ENCODE measurements around the gene FXYD5. TPM values are rescaled to one million over a fixed set of nuclear protein-coding genes. Genes with fewer than 3 reads are reported as not detected.
"Not testable (repeated sequence)": the region's sequence is repeated elsewhere in the genome, so short reads cannot be mapped to it uniquely, and the experiment has no call there.

FXYD5 gene
- total RNA-seq, 4 donors from 2014 or later = 10.9 to 86.2 (median 34.2) TPM

GRCh38 chr19:35184267-35184666 is 29.7 kb downstream of the FXYD5 start:
- no peaks in the 10 kb centered on the region for H3K4me1 ChIP-seq
- H3K9me3 ChIP-seq = no peaks in the 10 kb centered on the region
- TF ChIP-seq CTCF (IDR thresholded peaks at IDR 0.05) (no peak), POLR2A (IDR thresholded peaks at IDR 0.05) (no peak)
- H3K4me3 ChIP-seq = no peak overlapping the region
- DNase-seq = no peak
- H3K36me3 ChIP-seq = no peaks in the 10 kb centered on the region
- no peak overlapping the region for H3K27ac ChIP-seq
- intact Hi-C loops (cut with DNase I; ENCODE audit: low total_unique reads) = no loop called here
- H3K27me3 ChIP-seq = no peaks in the 10 kb centered on the region

- Histone ChIP-seq H3K27me3 (no peaks in the 10 kb centered on the region), H3K9me3 (no peaks in the 10 kb centered on the region), H3K27ac (no peak overlapping the region), H3K4me1 (no peaks in the 10 kb centered on the region), H3K4me3 (no peak overlapping the region), H3K36me3 (no peaks in the 10 kb centered on the region)
- TF ChIP-seq CTCF (IDR thresholded peaks at IDR 0.05) = no peak
- TF ChIP-seq POLR2A (IDR thresholded peaks at IDR 0.05) = no peak
- intact Hi-C loops (cut with DNase I; ENCODE audit: low total_unique reads) = no loop called here
- no peak for DNase-seq
Observed at GRCh38 chr19:35184884-35185283, 30.3 kb downstream of the FXYD5 start.

- Histone ChIP-seq H3K4me3 (no peak overlapping the region), H3K27ac (no peak overlapping the region), H3K27me3 (no peaks in the 10 kb centered on the region), H3K4me1 (no peaks in the 10 kb centered on the region), H3K36me3 (no peaks in the 10 kb centered on the region), H3K9me3 (no peaks in the 10 kb centered on the region)
- no peak for TF ChIP-seq CTCF (IDR thresholded peaks at IDR 0.05)
- no peak for TF ChIP-seq POLR2A (IDR thresholded peaks at IDR 0.05)
- intact Hi-C loops (cut with DNase I; ENCODE audit: low total_unique reads) = no loop called here
- no peak for DNase-seq
Observed at GRCh38 chr19:35194012-35194984, 39.8 kb downstream of the FXYD5 start.

GRCh38 chr19:35195830-35196229 is 41.3 kb downstream of the FXYD5 start:
- no peak overlapping the region for H3K27ac ChIP-seq
- H3K27me3 ChIP-seq = no peaks in the 10 kb centered on the region
- H3K4me1 ChIP-seq = no peaks in the 10 kb centered on the region
- H3K4me3 ChIP-seq = no peak overlapping the region
- H3K36me3 ChIP-seq = no peaks in the 10 kb centered on the region
- no peaks in the 10 kb centered on the region for H3K9me3 ChIP-seq
- DNase-seq = no peak
- intact Hi-C loops (cut with DNase I; ENCODE audit: low total_unique reads) = no loop called here
- TF ChIP-seq CTCF (IDR thresholded peaks at IDR 0.05) = no peak
- no peak for TF ChIP-seq POLR2A (IDR thresholded peaks at IDR 0.05)

GRCh38 chr19:35196861-35197260 is 42.3 kb downstream of the FXYD5 start:
- H3K4me1 ChIP-seq; H3K27me3 ChIP-seq; H3K36me3 ChIP-seq; H3K27ac ChIP-seq; H3K9me3 ChIP-seq; DNase-seq; intact Hi-C loops (cut with DNase I; ENCODE audit: low total_unique reads); H3K4me3 ChIP-seq: not testable (repeated sequence)

All from uterus (tissue), 4 donors.